Measurements from ENCODE around the gene KERA.

Gene KERA

DNA sequence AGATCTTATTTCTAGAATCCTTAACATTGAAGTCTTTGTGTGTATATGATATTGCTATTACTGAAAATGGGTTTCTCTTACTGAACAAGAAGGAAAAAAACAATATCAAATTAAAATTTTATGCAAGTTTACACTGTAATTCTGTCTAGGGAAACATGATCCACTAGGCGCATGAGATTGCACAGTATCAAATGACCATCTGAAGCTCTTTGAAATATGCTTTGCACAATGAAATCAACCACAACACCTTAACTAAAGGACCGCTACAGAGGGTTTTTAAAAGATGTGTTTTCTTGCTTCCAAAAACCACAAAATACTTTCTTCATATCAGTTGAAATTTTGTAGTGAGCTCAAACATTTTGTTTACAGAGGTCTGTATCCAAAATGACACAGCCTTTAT lies 15.1 kb upstream of the KERA start:
- no peak for DNase-seq

- DNase-seq = no peak
Measured at GRCh38 chr12:91070936-91071335, 13.1 kb upstream of the KERA start.

- no peak for DNase-seq
Measured at GRCh38 chr12:91065396-91065795, 7.6 kb upstream of the KERA start.

GRCh38 chr12:91064640-91065039 lies 6.8 kb upstream of the KERA start:
- DNase-seq = no peak

DNA sequence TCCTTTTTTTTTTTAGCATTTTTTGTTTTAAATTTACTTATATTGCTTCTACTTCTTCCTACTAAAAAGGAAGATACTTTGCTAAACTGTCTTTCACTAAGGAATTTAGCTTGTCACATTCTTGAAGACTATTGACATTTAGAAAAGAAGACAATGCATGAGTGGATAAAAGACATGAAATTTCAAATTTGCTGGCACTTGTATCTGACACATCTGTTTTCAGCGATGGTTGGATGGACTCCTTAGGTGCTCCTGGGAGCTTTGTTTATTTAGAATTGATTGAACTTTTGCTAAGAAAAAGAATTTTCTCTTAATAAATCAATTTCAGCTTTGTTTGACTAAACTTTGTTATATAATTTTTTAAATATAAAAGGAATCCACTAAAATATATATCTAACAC lies 3.3 kb upstream of the KERA start:
- DNase-seq = no peak

DNA sequence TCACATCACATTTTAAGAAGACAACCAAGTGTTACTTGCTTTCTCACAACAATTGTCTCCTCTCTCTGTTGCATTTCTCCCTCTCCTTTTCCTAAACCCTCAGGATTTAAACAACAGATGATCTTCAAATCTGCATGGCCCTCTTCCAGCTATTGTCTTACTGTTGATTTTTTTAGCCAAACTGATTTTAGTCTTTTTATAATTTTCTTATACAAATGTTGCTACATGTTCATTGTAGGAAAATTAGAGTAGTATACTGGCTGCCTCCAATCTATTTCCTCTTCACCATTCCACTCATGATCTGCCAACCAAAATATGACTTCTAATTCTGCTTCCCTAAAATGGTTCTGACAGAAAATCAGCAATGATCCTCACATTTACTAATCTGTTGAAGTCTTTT lies 1.4 kb upstream of the KERA start:
- DNase-seq = no peak

- DNase-seq = no peak
Measured at GRCh38 chr12:91058786-91059185, 962 bp upstream of the KERA start.

DNA sequence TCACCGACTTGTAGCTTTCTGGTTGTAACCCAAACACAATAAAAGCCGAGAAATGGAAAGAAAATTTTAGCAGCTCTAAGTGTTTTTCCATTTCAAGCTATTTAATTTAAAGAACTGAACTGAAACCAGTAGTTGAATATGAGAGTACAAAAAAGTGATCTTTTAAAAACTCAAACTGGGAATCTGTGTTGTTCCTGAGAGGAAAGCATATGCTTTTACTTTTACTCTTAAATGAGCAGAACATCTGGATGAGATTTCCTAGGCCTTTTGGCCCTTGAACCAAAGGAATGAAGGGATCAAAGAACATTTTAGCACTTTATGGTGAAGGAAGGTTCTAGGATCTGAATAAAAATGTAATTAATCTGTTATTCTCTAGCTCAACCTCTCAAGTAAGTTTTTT lies 1.3 kb downstream of the KERA start:
- no peak for DNase-seq

DNA sequence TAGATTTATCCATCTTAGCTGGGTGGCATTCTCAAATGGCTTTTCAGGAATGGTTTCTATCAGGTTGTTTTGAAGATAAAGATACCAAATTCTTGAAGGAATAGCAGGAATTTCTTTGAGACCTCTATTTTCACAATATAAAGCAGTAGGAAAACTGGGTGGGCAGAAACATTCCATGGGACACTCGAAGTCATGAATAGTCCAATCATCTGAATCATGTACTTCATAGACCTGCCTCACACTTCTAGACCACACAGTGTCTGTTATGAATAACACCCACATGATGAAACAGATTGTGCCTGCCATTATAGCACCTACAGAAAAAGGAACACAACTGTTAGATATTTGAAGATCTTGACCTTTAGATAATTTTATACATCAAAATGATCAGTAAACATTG lies 1.8 kb downstream of the KERA start:
- DNase-seq = no peak

- DNase-seq = no peak
Measured at GRCh38 chr12:91053951-91054715, 3.7 kb downstream of the KERA start.

DNA sequence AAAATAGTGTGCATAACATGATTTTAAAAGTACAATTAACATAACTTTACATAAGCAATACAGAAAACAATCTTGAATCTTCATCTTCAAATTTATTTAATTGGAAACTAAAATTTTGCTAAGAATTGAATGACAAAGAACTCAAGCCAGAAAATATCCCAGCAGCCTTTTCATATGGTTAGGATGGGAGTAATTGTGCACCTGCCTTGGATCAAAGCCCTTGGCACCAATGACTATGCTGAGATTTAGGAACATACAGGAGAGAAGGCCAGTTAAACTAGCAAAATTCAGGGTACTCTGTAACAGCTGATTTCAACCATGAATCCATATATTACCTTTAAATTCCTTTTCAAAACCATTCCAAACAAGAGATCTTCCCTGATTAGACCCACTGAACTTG lies 5.8 kb downstream of the KERA start:
- DNase-seq = no peak

DNA sequence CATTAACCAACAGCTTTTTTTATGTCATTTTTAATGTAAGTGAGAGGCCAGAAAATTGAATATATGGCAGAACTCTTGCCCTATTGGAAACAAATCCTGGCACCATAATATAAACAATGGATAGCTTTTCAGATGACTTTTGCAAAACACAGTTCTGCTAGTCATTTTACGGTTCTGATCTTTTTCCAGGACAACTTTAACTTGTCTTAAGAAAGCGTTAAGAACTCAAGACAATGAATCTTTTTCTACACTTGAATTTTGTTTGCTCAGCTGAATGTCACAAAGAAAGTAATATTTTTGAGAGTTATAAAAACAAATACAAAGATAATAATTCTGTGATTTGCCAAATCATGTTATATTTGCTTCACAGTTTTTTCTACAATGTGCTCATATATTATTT lies 13.2 kb downstream of the KERA start:
- no peak for DNase-seq

DNA sequence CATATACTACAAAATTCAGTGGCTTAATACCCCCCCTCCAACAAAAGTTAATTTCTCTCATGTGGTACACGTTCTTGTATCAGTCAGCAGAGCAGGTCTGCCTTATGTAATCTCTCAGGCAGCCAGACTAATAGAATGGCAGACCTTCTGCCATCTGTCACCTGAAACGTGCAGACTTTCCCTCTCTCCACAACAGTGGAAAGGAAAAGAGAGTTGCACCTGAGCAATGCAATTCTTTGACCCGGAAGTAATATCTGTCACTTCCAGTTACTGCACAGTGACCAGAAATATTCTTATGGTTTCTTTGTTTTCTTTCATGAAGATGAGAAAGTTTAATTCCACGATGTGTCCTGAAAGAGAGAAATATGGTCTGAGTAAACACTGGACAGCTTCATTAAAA lies 14.4 kb downstream of the KERA start:
- no peak for DNase-seq

DNA sequence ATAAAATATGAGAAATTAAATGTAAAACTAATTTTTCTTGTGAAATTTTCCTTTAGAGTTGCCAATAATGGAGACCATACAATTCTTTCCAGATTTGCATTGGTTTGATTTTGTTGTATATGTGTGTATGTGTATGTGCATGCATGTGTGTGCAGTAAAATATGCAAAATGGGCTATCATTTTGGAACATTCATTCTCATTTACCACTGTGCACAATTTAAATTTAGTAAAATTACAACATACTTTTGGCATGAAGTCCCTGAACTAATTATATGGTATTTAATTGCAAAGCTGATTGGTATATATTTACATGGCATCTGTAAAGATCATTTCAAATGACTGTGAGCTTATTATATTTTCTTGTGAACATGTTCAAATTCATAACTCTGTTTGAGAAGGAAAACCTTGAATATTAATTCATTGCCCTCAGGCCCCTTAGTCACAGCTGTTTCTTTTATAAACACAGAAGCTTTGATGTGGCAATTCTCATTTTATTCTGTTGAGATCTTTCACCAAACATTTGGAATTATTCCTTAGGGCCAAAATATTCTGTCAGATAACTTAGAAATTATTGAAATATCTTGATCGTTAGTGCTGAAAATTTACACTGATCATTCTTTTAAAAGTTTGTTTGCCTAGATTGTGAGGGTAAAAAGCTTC lies 17.6 kb downstream of the KERA start:
- DNase-seq = no peak

GRCh38 chr12:91037276-91037675 lies 20.5 kb downstream of the KERA start:
- DNase-seq = no peak

- DNase-seq = no peak
Measured at GRCh38 chr12:91033251-91033650, 24.6 kb downstream of the KERA start.

DNA sequence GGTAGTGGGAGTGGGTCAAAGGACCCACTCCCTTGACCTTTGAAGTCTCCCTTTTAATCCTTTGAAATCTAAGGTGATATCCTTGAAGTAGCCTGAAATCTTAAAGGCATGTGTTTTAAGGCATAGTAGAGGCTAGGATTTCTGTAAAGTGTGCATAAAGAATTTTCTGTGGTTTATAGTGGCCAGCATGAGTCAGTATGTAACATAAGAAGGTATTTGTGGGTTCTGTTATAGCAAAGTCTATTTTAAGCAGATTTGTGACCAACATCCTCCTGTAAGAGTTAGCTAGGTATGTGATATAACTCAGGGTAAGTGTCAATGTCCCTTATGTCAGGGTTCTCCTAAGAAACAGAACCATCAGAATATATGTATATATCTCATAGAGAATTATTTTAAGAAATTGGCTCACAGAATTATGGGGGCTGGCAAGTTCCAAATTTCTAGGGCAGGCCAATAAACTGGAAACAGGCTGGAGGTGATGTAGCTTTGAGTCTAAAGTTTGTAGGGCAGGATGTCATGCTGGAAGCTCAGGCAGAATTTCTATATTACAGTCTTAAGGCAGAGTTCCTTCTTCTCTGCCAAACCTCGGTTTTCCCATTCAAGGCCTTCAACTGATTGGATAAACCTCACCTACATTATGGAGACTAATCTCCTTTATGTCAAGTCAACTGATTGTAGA lies 34.4 kb downstream of the KERA start:
- DNase-seq = no peak

DNA sequence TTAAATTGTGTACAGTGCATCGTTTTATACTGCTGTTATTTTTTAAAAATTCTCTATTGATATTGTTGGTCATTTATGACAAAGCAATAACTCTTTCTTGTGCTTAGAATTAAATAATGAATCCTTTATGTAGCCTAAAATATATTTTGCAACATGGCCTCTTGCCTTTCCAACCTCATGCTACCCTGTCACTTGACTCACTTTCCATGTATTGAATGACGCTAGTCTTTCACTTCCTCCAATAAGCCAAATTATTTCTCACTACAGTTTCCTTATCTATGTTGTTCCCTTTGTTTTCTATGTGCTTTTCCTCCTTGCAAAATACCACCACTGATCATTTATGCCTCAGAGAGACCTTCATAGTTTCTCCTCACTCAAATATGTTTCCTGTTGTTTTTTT lies 36.7 kb downstream of the KERA start:
- DNase-seq = no peak

GRCh38 chr12:91019455-91019854 lies 38.4 kb downstream of the KERA start:
- DNase-seq = no peak

DNA sequence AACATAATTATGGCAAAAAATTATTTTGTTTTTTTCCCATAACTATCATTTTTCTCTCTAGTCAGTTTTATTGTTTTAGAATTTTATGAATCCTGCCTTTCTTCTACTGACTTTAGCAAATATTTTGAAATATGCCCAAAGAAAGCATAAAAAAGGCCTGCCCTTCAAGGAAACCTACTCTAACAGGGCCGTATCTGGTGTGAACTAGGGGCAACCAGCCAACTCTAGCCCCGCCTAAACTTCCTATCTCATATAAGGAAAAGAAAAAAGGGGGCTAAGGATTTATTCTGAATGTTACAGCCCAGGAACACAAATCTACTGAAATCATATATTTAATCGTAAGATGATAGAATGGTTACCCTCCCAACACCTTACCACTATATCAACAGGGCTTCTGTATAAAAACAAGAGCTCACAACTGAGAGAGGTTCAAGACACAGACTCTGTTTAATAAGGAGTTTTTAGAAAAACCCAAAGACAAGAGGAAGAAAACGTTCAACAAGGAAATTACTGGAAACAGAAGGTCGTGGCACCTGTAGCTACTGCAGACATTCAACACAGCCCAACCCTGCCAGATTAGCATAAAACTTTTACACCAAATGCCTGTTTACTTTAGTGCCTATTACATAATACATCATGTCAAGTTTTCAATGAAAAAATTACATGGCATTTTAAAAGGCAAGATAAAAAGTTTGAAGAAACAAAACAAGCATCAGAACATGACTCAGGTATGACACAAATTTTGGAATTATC lies 40.1 kb downstream of the KERA start:
- DNase-seq = no peak

DNA sequence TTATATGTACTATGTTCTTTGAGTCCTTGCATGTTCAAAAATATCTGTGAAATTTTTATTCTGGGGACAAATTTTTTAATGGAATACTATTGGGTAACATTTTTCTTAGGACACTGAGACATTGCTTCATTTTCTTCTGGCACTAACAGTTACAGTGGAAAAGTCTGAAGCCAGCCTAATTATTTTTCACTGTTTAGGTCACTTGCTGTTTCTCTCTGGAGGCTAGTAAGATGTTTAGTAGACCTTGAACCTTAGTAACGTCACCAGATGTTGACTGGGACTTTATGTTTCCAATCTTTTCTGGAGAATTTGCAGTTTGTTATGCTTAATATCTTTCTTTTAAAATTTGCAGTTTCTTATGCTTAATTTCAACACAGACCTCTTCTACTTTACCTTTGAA lies 40.8 kb downstream of the KERA start:
- no peak for DNase-seq

GRCh38 chr12:91009319-91009950 lies 48.4 kb downstream of the KERA start:
- no peak for DNase-seq
